Caki2 (cell line): ENCODE results near the gene ZKSCAN7. TPM values are rescaled to one million over a fixed set of nuclear protein-coding genes. Genes with fewer than 3 reads are reported as not detected.
A peak's percentile ranks its signal among the peaks of the same experiment; 100 is the strongest.
"Not testable (repeated sequence)": the region's sequence is repeated elsewhere in the genome, so short reads cannot be mapped to it uniquely, and the experiment has no call there.

Source experiments
- DNase-seq: peaks from one replicate; pipeline ENCODE4 v3.0.0-alpha.2; 2015; ENCODE audit warnings: low read depth
- in situ Hi-C: cut with HindIII; loops from 2 replicates; pipeline ENCODE4 v1.10.0; 2016; ENCODE audit warnings: low sequenced_read_pairs, low pct_unique_long_range_greater_than_20kb, mixed read lengths
- total RNA-seq: library from RNA; depleted of rRNA; stranded (reverse); fragments of >200 nt; shearing (Covaris generic); gene quantifications from 2 replicates; pipeline ENCODE4 v1.2.3, GENCODE V29; 2014; ENCODE audit warnings: low replicate concordance; rRNA removed

The ZKSCAN7 gene
- 4.3 and 17.5 TPM in 2 replicates for total RNA-seq

DNA sequence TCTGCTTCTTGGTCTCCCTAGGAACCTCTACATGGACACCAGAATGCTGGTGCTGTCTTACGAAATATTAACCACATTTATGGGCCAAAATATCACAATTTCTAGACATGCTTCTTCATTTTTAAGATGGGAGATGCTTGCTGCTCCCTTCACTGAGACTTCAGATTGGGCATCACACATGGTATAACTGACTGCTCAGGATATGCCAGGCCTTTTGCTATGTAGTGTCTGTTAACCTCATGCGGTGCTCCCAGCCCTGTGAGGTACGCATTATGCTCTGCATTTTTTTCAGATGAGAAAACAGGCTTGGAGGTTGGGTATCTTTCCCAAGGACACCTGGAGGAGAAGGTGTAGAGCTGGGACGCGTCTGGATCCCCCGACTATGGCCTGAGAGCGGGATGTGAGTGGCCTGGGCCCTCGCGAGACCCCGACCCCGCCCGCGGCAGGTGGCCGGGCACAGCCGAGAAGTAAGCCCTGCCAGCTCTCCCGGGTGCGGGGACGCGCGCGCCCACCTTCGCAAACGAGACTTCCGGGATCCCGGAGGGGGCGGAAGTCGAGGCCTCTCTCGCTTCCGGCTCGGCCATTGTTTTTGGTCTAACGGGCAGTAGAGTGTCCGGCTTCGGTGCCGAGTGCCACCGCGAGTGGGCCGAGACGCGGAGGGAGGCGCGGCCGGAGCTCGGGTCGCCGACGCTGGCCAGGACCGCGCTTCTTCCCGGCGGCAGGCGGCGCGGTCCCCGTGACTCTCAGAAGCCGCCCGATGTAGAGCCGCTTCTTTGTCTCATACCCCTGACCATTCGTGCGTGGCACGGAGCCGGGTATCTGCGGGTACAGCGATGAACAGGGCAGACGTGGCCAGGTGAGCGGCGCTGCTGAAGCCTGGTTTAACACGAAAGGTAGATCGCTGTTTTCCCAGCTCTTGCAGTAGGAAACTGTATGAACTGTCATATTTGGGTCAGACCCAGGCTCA, at the start of gene ZKSCAN7:
Gene ZKSCAN7 (plus strand): TSS at position 568 of the 967 bp plus-strand sequence. CDS start 1,855 bp downstream, outside the sequence.
- in situ Hi-C loops: no loop called here
- DNase-seq: peak; percentile 59

DNA sequence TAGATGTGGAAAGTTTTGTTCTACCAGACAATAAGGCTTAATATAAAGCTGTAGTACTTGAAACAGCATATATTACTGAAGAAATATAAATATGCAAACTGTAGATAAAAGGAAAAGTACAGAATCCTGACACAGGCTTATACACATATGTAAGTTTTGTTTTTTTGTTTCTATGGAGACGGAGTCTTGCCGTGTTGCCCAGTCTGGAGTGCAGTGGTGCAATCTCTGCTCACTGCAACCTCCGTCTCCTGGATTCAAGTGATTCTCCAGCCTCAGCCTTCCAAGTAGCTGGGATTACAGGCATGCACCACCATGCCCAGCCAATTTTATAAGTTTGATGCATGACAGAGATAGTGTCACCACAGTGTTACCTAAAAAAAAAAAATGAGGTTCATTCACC, 48.4 kb upstream of the ZKSCAN7 start:
- in situ Hi-C loops: no loop called here

DNA sequence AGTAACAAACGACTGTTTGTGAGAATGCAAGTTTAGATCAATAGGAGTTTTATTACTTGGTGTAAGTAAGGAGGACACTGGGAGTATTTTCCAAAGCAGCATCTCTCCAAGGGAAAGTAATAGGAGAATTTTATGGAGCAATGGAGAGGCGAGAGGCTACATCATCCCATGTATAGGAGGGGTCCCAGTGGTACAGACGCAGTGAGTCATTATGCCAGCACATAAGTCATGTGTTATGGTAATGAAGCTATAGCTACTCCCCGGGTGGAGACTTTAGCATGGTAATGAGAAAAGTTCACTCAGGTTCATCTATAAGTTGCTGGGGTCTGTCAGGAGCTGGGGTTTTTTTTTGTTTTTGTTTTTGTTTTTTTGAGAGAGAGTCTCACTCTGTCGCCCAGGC, 48.0 kb upstream of the ZKSCAN7 start:
- in situ Hi-C loops: no loop called here
- no peak for DNase-seq

More for the DNA sequence above, 48.4 kb upstream of the ZKSCAN7 start:
- no peak for DNase-seq

DNA sequence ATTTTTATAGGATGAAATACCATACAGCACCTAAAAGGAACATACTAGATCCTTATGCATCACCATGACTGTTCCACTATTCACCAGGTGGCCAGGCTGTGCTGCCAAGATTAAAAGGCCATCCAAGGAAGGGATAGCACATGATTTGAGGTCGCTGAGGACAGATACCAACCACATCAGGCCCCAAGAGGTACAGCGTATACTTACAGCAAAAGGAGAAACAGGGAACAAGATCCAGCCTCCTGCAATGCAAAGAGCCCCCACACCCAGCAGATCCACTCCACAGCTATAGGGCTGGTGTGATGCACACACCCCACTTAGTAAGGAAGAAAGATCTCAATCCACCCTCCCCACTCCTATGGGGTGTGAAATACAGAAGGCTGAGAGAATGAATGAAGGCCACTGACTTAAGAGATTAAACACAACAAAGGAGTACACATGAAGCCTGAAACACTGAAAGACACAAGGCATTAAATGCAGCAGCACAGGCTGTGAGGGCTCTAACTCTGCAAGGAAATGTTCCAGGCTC, 45.5 kb upstream of the ZKSCAN7 start:
- in situ Hi-C loops: no loop called here
- DNase-seq: no peak

DNA sequence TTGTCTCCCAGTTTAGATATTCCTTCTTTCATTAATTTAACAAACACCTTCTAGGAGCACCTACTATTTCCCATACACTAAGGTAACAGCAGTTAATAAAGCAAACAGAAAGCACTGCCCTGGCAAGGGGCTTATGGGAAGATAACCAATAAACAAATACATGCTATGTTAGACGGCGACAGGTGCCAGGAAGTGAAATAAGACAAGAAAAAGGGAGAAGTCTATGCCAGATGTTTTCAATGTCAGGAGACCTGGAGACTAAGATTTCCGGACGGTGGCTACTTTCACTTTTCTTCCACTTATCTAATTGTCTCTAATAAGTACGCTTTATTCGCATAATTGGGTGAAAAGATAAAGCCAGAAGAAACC, 45.0 kb upstream of the ZKSCAN7 start:
- DNase-seq: peak; percentile 14
- in situ Hi-C loops: no loop called here

DNA sequence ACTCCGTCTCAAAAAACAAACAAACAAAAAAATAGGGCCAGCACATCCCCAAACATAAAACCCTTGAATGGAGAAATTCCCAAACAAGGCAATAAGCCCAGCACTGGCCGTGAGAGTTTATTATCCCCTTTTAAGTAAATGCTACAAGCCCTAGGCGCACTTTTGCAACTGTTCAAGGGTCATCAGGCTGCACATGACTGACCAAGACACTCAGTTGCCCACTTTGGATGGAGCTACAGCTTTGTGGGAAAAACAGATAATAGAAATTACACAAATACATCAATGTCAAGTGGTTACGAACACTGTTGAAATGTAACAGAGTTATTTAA, 43.8 kb upstream of the ZKSCAN7 start:
- in situ Hi-C loops: no loop called here
- DNase-seq: no peak

DNA sequence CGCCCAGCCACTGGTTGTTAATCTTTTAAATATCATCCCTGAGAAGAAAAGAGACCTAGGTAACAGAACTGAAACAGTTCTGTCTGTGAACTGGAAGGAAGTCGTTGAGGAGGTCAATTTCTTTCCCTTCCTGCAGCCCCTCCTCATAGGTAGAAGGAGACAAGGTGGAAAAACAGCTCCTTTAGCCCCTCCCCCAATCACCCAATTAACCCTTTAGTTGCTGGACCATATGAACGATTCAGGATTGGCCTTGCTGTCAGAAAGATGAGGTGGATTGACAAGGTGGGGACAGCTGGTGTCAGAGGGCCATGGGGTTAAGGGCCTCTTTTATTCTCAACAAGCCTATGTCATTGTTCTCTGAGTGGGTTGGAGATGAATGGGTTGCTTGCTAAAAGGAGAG, 41.5 kb upstream of the ZKSCAN7 start:
- in situ Hi-C loops: no loop called here
- no peak for DNase-seq

DNA sequence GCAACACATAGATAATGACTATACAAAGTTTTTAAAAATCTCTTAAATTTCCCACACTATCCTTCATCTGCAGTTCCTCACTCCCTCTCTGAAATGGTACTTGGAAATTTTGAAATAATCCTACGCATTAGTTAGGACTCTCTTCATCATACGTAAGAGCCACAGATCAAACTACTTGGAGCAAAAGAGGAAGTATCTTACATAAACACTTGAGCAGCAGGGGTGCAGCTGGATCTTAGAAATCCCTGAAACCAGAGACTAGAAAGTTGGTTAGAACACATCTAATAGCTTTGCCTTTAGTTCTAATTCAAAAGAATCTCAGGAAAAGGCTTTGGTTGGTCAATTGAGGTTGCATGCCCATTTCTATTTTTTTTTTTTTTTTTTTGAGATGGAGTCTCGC, 38.8 kb upstream of the ZKSCAN7 start:
- no peak for DNase-seq
- in situ Hi-C loops: no loop called here

DNA sequence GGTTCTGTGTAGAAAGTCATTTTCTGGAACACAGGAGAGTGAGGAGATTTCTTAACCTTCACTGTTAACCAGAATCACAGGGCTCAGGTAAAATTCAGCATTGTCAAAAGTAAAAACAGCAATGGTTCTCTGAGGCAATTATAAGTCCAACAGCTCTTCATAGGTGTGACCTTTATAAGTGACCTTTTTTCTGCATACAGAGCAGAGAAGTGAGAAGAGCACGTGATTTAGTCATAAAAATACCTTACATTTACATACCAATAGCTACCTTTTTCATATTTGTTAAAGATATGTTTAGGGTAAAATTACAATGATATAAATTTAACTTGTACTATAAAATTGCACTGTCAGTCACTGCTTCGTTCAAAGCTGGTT, 36.2 kb upstream of the ZKSCAN7 start:
- in situ Hi-C loops: no loop called here
- no peak for DNase-seq

DNA sequence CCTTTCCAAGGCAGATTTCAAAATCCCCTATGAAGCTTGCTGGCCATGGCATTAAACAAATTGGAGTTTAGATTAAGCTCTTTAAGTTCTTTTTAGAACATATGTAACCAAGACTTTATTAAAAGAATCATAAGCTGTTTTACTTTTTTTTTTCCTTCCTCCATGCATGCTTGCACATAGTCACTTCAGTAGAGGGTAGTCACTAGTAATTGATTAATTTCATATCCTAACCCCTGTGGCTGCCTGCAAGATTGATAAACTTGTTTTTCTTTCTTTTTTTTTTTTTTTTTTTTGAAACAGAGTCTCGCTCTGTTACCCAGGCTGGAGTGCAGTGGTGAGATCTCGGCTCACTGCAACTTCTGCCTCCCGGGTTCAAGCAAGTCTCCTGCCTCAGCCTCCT, 33.3 kb upstream of the ZKSCAN7 start:
- no peak for DNase-seq
- in situ Hi-C loops: no loop called here

DNA sequence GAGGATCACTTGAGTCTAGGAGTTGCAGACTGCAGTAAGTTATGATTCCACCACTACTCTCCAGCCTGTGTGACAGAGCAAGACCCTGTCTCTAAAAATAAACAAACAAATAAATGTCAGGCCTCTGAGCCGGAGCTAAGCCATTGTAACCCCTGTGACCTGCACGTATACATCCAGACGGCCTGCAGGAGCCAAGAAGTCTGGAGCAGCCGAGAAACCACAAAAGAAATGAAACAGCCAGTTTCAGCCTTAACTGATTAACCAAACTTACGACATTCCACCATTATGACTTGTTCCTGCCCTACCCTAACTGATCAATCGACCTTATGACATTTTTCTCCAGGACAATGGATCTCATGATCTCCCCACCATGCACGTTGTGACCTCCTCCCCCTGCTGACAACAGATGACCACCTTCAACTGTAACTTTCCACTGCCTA, 32.5 kb upstream of the ZKSCAN7 start:
- in situ Hi-C loops: no loop called here
- peak; percentile 41 for DNase-seq

DNA sequence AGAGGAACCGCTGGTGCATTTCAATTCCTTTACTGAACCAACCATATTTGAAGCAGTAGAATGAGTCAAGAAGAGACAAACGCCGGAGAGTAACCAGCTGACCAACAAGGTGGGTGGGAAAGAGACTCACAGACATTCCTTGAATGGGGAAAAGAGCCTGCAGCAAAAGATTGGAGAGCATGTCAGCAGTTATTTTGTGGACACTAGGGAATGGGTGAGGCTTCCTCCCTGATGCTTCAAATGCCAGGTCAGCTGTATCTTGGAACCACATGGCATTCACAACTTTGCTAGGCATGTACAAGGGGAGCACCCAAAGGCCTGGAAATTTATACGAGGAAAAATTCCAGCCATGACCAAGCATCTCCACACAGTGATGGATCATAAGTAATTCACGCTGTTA, 29.9 kb upstream of the ZKSCAN7 start:
- in situ Hi-C loops: no loop called here
- no peak for DNase-seq

DNA sequence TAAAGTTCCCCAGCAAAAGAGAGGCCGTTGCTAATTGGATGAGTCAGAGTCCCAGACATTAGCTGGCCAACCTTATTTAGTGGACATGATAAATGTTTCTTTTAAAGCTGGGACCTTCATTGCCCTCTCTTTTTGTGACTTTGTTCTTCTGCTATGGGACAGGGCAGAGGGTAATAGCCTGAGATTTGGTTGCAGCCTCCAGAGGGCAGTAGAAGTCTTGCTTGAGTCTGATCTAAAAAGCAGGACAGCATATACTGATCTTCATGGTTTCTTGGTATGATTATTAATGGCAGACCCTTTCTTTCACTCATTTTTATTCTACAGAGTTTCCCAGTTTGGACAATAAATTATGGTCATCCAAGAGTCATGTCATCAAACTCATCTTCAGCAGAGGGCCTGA, 25.1 kb upstream of the ZKSCAN7 start:
- in situ Hi-C loops: no loop called here
- DNase-seq: no peak

DNA sequence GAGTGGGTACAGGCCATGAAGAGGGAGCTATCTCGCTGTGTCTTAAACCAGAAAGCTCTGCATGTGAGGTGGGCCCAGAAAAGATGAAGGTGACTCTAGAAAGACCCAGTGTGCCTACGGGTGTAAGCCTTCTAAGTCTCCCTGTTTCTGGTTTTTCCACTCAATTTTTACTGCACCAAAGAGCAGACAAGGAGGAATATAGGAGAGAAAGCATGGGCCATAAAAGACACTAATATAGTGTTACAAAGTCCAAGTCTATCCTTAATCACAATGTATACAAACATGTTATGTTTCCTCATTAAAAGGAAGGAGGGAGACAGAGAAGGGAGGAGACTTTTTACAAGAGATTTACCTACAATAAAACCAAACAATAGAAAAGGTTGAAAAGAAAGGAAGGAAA, 24.1 kb upstream of the ZKSCAN7 start:
- in situ Hi-C loops: no loop called here

DNA sequence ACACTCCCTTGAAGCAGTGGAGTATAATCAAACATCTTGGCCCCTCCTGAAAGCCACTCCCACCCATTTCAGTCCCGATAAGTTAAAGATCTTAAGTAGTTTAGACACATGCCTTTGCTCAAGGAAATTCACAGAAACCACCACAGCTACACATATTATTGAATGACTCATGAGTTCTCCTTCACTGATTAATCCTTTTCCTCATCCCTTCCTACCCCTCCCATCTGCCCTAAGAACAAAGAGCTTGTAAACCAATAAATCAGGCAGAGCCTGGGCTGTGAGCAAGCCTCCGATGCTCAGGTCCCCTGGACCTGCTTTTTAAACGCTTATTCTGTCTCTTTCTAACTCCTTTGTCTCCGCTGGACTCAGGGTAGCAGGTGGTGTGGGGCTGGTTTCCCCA, 20.3 kb upstream of the ZKSCAN7 start:
- in situ Hi-C loops: not testable (repeated sequence)
- peak; percentile 51 for DNase-seq

More for the DNA sequence above, 24.1 kb upstream of the ZKSCAN7 start:
- DNase-seq: no peak

DNA sequence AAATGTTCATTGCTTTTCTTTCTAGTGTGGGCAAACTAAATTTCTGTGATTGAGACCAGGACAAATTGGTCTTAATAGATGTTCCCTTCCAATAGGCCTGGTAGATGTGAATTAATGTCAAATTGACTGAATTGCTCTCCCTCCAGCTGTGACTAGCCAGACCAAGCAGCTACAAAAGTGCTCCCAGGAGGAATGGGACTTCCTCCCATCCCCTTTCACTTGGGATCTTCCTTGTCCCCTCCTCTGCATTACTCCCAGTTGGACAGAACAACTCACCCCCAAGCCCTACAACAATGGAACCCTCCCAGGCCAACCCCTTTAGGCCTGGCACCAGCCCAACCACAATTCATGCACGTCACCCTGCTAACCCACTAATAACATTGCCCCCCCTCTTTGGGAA, 19.6 kb upstream of the ZKSCAN7 start:
- in situ Hi-C loops: no loop called here
- no peak for DNase-seq

DNA sequence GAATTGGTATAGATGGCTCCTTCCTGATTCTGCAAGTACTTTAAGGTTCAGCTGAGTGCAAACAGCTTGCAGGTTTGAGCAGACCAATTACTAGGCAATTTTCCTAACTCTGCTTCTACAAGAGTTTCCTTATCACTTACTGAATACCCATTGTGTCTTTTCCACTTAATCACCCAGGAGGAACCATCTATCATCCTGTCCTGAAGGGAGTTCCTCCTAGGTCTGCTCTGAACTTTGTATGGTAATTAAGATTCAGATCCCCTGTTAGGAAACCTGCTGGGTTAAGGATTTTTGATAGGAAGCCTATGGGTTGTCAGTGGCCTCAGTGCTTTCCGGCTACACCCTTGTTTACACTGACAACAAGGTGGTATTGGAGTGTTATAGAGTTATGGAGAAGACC, 10.2 kb upstream of the ZKSCAN7 start:
- in situ Hi-C loops, DNase-seq: not testable (repeated sequence)

DNA sequence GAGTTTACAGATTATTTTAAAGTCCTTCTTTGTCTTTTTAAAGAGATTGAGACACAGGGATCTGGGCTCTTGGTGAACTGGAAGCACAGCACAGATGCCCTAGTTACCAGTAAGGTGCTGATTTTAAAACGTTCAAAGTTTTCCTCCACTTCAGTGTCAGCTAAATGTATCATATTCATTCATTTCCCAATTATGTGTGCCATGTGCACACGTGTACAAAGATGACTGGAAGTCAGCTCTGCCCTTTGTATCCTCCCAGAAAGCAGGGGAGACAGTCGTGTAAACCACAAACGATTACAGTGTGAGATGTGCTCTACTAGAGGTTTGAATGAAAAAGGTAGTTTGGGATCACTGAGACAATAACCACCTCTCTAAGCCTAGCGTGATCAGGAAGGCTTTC, 730 bp downstream of the ZKSCAN7 start:
- no peak for DNase-seq
- in situ Hi-C loops: no loop called here

DNA sequence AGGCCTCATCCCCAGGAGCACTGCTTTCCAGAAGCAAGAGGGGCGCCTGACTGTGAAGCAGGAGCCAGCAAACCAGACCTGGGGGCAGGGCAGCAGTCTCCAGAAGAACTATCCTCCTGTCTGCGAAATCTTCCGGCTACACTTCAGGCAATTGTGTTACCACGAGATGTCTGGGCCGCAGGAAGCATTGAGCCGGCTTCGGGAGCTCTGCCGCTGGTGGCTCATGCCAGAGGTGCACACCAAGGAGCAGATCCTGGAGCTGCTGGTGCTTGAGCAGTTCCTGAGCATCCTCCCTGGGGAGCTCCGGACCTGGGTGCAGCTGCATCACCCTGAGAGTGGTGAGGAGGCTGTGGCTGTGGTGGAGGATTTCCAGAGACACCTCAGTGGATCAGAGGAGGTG, 2.1 kb downstream of the ZKSCAN7 start:
- in situ Hi-C loops: no loop called here
- no peak for DNase-seq

DNA sequence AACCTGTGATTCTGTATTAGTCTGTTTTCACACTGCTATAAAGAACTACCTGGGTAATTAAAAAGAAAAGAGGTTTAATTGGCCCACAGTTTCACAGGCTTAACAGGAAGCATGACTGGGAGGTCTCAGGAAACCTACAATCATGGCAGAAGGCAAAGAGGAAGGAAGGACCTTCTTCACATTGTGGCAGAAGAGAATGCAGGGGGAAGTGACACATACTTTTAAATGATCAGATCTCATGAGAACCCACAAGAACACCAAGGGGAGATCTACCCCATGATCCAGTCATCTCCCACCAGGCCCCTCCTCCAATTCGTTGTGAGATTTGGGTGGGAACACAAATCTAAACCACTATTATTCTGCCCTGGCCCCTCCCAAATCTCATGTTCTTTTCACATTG, 6.1 kb downstream of the ZKSCAN7 start:
- in situ Hi-C loops: no loop called here
- no peak for DNase-seq
